ENCODE results near the gene COL9A2.

COL9A2 gene

GRCh38 chr1:40273547-40274166 lies 43.4 kb downstream of the COL9A2 start:
- no peak for DNase-seq (ENCODE audit: low read depth in 2 of 2)
- H3K4me3 ChIP-seq (replicated peaks in 1 of 2; ENCODE audit: low read depth in 2 of 2, low read length in 2 of 2), result no peak overlapping the region
- TF ChIP-seq CTCF (IDR thresholded peaks at IDR 0.05; ENCODE audit: low read depth, low read length), result no peak

- no peak for TF ChIP-seq CTCF (IDR thresholded peaks at IDR 0.05; ENCODE audit: low read depth, low read length)
These were observed 44.4 kb downstream of the COL9A2 start for GRCh38 chr1:40272653-40273213.

GRCh38 chr1:40270152-40270834 lies 46.8 kb downstream of the COL9A2 start:
- no peak overlapping the region for H3K4me3 ChIP-seq (replicated peaks in 1 of 2; ENCODE audit: low read depth in 2 of 2, low read length in 2 of 2)
- DNase-seq (ENCODE audit: low read depth in 2 of 2), result peak in 1 of 2 donors; percentile 16
- no peak for TF ChIP-seq CTCF (IDR thresholded peaks at IDR 0.05; ENCODE audit: low read depth, low read length)

More at GRCh38 chr1:40272653-40273213, 44.4 kb downstream of the COL9A2 start:
- no peak for DNase-seq (ENCODE audit: low read depth in 2 of 2)
- H3K4me3 ChIP-seq (replicated peaks in 1 of 2; ENCODE audit: low read depth in 2 of 2, low read length in 2 of 2), result no peak overlapping the region

- H3K4me3 ChIP-seq (replicated peaks in 1 of 2; ENCODE audit: low read depth in 2 of 2, low read length in 2 of 2), result no peak overlapping the region
- no peak for DNase-seq (ENCODE audit: low read depth in 2 of 2)
- no peak for TF ChIP-seq CTCF (IDR thresholded peaks at IDR 0.05; ENCODE audit: low read depth, low read length)
These were observed 48.9 kb downstream of the COL9A2 start for GRCh38 chr1:40268211-40268610.

- no peak overlapping the region for H3K4me3 ChIP-seq (replicated peaks in 1 of 2; ENCODE audit: low read depth in 2 of 2, low read length in 2 of 2)
- peak; percentile 97 for DNase-seq (ENCODE audit: low read depth in 2 of 2)
- TF ChIP-seq CTCF (IDR thresholded peaks at IDR 0.05; ENCODE audit: low read depth, low read length), result no peak
These were observed 49.3 kb downstream of the COL9A2 start for GRCh38 chr1:40267767-40268187.

- no peak for DNase-seq (ENCODE audit: low read depth in 2 of 2)
- TF ChIP-seq CTCF (IDR thresholded peaks at IDR 0.05; ENCODE audit: low read depth, low read length), result no peak
These were observed 50.1 kb downstream of the COL9A2 start for GRCh38 chr1:40266786-40267535.

More at GRCh38 chr1:40266786-40267535, 50.1 kb downstream of the COL9A2 start:
- no peak overlapping the region for H3K4me3 ChIP-seq (replicated peaks in 1 of 2; ENCODE audit: low read depth in 2 of 2, low read length in 2 of 2)
